HG03103 (cell line): Measurements from ENCODE around the gene SNRNP25.

Source experiments
- ATAC-seq: cut with Tn5 transposase; IDR thresholded peaks from one replicate; pipeline ENCODE4 v1.9.1; 2021; ENCODE audit warnings: low read depth; ENCODE audit not compliant: unreplicated experiment

The SNRNP25 gene

GRCh38 chr16:75580-76501 lies 22.2 kb downstream of the SNRNP25 start:
- no peak for ATAC-seq

DNA sequence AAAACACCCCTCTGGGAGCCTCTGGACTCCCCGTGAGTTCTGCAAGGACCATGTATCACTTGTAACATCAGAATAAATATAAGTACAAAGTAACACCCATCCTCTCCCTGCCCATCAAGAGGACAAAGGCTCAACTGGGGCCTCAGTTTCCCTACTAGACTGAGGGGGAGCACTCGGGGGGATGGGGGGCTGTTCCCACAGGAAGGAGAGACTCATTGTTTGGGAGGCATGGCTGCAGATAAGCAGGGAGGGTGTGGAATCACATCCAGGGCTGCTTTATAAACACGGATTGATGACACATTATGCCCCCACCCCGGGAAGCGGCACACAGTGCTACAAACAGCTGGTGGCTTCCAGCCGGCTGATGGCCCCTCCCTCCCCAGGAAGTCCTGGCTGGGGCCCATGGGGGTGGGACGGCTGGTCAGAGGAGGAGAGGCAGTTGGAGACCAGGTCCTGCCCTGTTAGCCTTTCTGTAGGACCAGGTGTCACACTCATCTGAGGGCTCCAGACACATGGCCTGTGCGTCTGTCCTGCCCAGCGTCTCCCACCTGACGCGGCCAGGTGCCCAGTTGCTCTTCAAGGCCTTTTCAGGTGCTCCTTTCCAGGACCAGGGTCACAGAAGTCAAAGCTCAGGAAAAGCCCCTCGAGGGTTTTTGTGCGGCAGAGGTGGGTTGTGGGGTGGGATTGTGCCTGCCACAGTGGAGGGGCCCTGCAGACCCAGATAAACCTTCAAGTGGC lies 23.1 kb downstream of the SNRNP25 start:
- no peak for ATAC-seq

DNA sequence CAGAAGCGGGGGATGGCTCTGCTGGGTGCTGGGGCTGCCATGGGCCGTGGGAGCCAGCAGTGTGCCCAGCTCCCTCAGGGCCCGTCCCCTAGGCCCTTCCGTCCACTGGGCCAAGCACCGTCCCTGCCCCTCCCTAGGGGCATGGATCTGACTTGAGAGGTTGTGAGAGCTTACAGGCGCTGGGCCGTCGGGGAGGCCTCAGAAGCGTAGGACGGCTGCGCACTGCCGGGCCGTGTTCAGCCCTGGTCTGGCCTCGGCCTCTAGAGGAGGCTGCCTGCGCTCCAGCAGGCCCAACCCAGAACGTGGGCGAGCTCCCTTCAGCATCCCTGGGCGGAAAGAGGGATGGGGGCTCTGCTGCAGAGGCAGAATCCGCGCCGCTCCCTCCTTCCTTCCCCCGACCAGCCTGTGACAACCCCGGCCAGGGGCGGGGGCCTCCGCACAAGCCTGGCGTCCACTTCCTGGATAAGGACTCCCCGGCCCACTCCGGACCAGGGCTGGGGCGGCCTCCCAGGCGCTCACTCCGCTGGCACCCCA lies 23.7 kb downstream of the SNRNP25 start:
- ATAC-seq: no peak

GRCh38 chr16:77807-78443 lies 24.3 kb downstream of the SNRNP25 start, which contains the start of gene MPG:
MPG (plus strand) TSS chr16:78225; CDS start chr16:78310, 85 bp downstream.
- peak; percentile 49 for ATAC-seq

DNA sequence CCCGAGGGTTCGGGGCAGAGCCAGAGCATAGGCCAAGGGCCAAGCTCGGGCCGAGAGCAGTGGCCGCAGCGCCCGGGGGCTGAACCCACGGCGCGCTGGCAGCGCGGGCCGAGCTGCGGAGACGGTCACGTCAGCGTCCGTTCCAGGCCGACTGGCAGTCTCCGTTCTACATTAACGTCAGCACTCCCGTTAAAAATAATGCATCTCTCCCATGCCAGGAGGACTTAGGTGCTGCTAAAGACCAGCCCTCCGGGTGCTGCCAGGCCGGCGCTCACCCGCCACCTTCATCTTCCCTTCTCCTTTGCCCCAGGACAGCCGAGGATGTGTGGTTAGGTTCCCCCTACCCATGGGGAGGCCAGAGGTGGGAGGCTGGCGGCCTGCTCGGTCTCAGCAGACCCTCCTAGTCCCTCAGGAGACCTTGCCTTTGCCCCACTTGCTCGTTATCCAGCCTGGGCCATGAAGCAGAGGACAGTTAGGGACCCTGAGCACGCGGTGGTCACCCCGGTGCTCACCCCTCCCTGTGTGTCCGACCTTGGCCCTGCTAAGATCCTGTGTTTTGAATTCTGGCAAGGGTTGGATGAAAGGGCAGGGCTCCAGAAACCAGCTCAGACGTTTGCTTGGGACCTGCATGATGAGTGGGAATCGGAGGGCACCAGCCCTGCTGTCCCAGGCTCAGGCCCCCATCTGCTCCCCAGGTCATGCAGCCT lies 25.0 kb downstream of the SNRNP25 start:
- peak; percentile 15 for ATAC-seq

DNA sequence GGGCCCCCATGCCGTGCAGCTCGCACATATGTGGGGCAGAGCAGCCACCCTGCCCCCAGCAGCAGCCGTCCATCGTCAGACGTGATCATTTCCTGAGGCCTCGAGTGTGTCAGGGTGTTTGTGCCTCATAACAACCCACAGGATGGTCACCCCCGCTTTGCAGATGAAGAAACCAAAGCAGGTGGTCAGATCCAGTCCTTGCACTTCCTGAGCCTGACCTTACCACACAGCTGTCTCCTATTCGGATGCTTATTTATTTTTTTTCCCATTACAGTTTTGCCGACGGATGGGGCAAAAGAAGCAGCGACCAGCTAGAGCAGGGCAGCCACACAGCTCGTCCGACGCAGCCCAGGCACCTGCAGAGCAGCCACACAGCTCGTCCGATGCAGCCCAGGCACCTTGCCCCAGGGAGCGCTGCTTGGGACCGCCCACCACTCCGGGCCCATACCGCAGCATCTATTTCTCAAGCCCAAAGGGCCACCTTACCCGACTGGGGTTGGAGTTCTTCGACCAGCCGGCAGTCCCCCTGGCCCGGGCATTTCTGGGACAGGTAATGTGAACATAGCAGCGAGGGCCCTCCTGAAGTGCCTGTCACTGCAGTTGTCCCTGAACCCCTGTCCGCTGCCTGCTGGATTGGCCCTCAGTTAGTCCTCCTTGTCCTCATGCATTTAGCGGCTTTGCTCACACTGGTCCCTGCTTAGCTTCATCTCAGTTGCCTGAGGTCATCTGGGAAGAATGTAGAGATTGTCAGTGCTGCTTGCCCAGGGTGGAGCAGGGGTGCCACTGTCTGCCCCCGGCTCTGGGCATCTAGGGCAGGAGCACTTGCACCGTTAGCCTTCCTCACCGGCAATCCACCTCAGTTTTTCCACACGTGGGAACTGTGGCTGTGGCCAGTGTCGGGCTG lies 25.8 kb downstream of the SNRNP25 start:
- ATAC-seq: no peak

DNA sequence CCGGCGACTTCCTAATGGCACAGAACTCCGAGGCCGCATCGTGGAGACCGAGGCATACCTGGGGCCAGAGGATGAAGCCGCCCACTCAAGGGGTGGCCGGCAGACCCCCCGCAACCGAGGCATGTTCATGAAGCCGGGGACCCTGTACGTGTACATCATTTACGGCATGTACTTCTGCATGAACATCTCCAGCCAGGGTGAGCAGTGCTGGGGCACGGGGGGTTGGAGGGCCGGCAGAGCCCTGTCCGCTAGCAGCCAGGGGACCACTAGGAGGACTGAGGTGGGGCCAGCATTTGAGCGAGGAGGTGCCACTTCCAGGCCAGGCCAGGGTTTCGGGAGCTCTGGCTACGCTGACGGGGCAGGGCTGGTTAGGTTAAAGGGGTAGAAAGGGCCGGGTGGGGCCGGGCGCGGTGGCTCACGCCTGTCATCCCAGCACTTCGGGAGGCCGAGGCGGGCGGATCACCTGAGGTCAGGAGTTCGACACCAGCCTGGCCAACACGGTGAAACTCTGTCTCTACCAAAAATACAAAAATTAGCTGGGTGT lies 29.5 kb downstream of the SNRNP25 start:
- no peak for ATAC-seq

- no peak for ATAC-seq
Observed at GRCh38 chr16:83781-84615, 30.4 kb downstream of the SNRNP25 start.

GRCh38 chr16:84718-85406 lies 31.2 kb downstream of the SNRNP25 start:
- ATAC-seq: peak; percentile 46

GRCh38 chr16:85407-85782 lies 31.8 kb downstream of the SNRNP25 start:
- ATAC-seq: no peak

- ATAC-seq: no peak
Observed at GRCh38 chr16:85865-86264, 32.2 kb downstream of the SNRNP25 start.

GRCh38 chr16:86483-86952 lies 32.9 kb downstream of the SNRNP25 start:
- no peak for ATAC-seq

- no peak for ATAC-seq
Observed at GRCh38 chr16:88613-89012, 35.0 kb downstream of the SNRNP25 start.

DNA sequence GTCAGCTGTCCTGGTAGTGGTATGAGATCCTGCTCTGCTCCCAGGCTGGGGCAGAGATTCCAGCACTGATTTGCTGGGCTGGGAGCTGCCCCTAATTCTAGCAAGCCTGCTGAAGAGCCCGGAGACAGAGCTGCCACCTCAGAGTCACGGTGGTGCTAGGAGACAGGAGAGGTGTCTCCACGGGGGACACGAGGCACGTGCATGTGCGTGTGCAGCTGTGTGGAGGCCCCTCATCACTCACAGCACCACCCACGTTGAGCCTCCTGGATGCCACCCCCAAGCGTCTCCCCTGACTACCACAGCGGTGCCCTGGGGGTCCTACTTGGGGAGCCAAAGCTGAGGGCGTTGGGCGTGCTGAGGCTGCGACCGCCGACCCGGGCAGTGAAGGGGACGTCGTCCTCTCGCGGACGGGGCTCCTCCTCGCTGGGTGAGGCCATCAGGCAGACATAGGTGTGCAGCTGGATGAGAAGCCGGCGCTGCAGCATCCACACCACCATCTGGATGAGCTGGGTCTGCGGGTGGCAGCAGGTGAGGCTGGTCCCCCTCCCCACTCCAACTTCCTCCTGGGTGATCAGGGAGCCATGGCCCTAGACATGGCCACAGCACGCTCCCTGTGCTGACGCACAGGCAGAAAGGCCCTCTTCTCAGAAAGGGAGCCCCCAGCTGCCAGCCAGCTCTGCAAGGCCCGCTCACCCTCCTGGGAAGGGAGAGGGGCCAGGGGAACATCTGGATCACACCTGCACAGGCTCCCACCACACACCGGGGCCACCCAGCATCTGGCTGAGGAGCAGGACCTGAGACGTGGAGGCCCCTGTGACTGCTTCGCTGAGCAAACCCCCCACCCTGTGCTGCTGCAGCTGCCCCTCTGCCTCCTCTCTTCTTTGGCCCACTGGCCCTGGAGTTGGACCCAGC lies 36.0 kb downstream of the SNRNP25 start:
- ATAC-seq: no peak

DNA sequence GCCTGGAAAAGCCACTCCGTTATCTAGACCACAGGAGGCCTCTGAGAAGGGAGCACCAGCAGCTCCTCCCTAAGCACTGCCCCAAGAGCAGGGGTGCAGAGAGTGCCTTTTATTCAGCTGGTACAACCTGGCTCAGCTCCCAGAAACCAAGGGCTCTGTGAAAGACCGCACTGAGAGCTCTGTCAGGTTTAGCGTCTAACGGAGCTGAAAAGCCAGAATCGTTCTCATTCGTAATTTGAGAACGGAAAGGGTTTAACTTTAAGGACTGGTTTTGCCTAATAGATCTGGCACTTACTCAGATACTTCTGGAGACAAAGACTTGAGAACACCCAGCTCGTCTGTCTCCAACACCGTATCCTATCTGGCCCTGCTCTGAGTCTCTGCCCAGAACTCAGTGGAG lies 37.9 kb downstream of the SNRNP25 start:
- ATAC-seq: no peak
